Neural crest cell (in vitro differentiated cells): ENCODE results near the gene GP5. TPM values are rescaled to one million over a fixed set of nuclear protein-coding genes. Genes with fewer than 3 reads are reported as not detected.

ENCODE experiments used
- DNase-seq: peaks from one replicate; pipeline ENCODE4 v3.0.0; 2021; ENCODE audit warnings: low read depth, mixed read lengths, low spot score
- H3K27ac Mint-ChIP-seq: one replicate; pipeline ENCODE4 v1.8.0; 2021; ENCODE audit warnings: mild to moderate bottlenecking, mixed read lengths; ENCODE audit not compliant: unreplicated experiment
- H3K27me3 Mint-ChIP-seq: 2 replicates; pipeline ENCODE4 v1.8.0; 2021; ENCODE audit warnings: low read depth, mild to moderate bottlenecking, mixed read lengths
- H3K36me3 Mint-ChIP-seq: 2 replicates; pipeline ENCODE4 v1.8.0; 2021; ENCODE audit warnings: low read depth, mild to moderate bottlenecking, mixed read lengths
- H3K4me1 Mint-ChIP-seq: 2 replicates; pipeline ENCODE4 v1.8.0; 2021; ENCODE audit warnings: mixed read lengths
- H3K4me3 Mint-ChIP-seq: one replicate; pipeline ENCODE4 v1.8.0; 2021; ENCODE audit warnings: mild to moderate bottlenecking, mixed read lengths
- H3K9me3 Mint-ChIP-seq: 2 replicates; pipeline ENCODE4 v1.8.0; 2021; ENCODE audit warnings: mixed read lengths
- CTCF ChIP-seq: fragments of 200-600 bp; sonication (generic); conservative IDR thresholded peaks from 2 replicates; pipeline ENCODE4 v1.5.0; 2021; ENCODE audit warnings: antibody characterized with exemption, mild to moderate bottlenecking
- total RNA-seq: library from RNA; stranded (reverse); gene quantifications from 2 replicates; pipeline ENCODE4 v1.2.1, GENCODE V29; 2021

GP5 gene
- total RNA-seq, 1 donor from 2014 or later = not detected

- Mint-ChIP-seq H3K36me3 (peaks cover 4% of the 10 kb centered on the region), H3K27ac (no peak overlapping the region), H3K9me3 (peaks cover 16% of the 10 kb centered on the region), H3K27me3 (peaks cover 3% of the 10 kb centered on the region), H3K4me1 (peaks cover 15% of the 10 kb centered on the region), H3K4me3 (no peak overlapping the region)
- no peak for TF ChIP-seq CTCF
- DNase-seq = no peak
Observed at GRCh38 chr3:194392576-194392975, 6.5 kb downstream of the GP5 start.

- no peak for TF ChIP-seq CTCF
- no peak for DNase-seq
- H3K9me3 Mint-ChIP-seq = peaks cover 16% of the 10 kb centered on the region
- no peak overlapping the region for H3K4me3 Mint-ChIP-seq
- H3K27ac Mint-ChIP-seq = no peak overlapping the region
- H3K4me1 Mint-ChIP-seq = peaks cover 19% of the 10 kb centered on the region
- peaks cover 6% of the 10 kb centered on the region for H3K27me3 Mint-ChIP-seq
- peaks cover 4% of the 10 kb centered on the region for H3K36me3 Mint-ChIP-seq
Observed at GRCh38 chr3:194390835-194391234, 8.2 kb downstream of the GP5 start.

GRCh38 chr3:194389269-194389668 is 9.8 kb downstream of the GP5 start:
- H3K4me3 Mint-ChIP-seq = no peak overlapping the region
- TF ChIP-seq CTCF = no peak
- H3K36me3 Mint-ChIP-seq = peaks cover 4% of the 10 kb centered on the region
- H3K4me1 Mint-ChIP-seq = peaks cover 11% of the 10 kb centered on the region
- H3K27me3 Mint-ChIP-seq = peaks cover 4% of the 10 kb centered on the region
- peaks cover 16% of the 10 kb centered on the region for H3K9me3 Mint-ChIP-seq
- no peak overlapping the region for H3K27ac Mint-ChIP-seq
- DNase-seq = no peak

- peaks cover 4% of the 10 kb centered on the region for H3K27me3 Mint-ChIP-seq
- H3K36me3 Mint-ChIP-seq = peaks cover 4% of the 10 kb centered on the region
- DNase-seq = no peak
- peaks cover 14% of the 10 kb centered on the region for H3K4me1 Mint-ChIP-seq
- H3K27ac Mint-ChIP-seq = no peak overlapping the region
- TF ChIP-seq CTCF = no peak
- peaks cover 16% of the 10 kb centered on the region for H3K9me3 Mint-ChIP-seq
- no peak overlapping the region for H3K4me3 Mint-ChIP-seq
Observed at GRCh38 chr3:194387926-194388418, 11.1 kb downstream of the GP5 start.

- Mint-ChIP-seq H3K4me1 (peaks cover 19% of the 10 kb centered on the region), H3K27ac (no peak overlapping the region), H3K4me3 (no peak overlapping the region), H3K9me3 (peaks cover 16% of the 10 kb centered on the region), H3K36me3 (peaks cover 4% of the 10 kb centered on the region), H3K27me3 (peaks cover 4% of the 10 kb centered on the region)
- DNase-seq = no peak
- TF ChIP-seq CTCF = no peak
Observed at GRCh38 chr3:194387276-194387675, 11.8 kb downstream of the GP5 start.

- TF ChIP-seq CTCF = no peak
- H3K4me1 Mint-ChIP-seq = peaks cover 19% of the 10 kb centered on the region
- peaks cover 4% of the 10 kb centered on the region for H3K27me3 Mint-ChIP-seq
- DNase-seq = no peak
- no peak overlapping the region for H3K4me3 Mint-ChIP-seq
- H3K9me3 Mint-ChIP-seq = peaks cover 16% of the 10 kb centered on the region
- peaks cover 4% of the 10 kb centered on the region for H3K36me3 Mint-ChIP-seq
- H3K27ac Mint-ChIP-seq = no peak overlapping the region
Observed at GRCh38 chr3:194386648-194387047, 12.4 kb downstream of the GP5 start.
